ENCODE measurements around the gene ARF6.

ARF6 gene

GRCh38 chr14:49920935-49921334, 28.1 kb downstream of the ARF6 start:
- no peak for TF ChIP-seq CTCF (IDR thresholded peaks at IDR 0.05; ENCODE audit: control insufficient read depth, insufficient read depth, low read depth, low read length, missing control alignments)

GRCh38 chr14:49921401-49921800, 28.5 kb downstream of the ARF6 start:
- DNase-seq (ENCODE audit: low read depth), result no peak
- no peak overlapping the region for H3K4me3 ChIP-seq (ENCODE audit: control insufficient read depth, low read depth, low read length)
- TF ChIP-seq CTCF (IDR thresholded peaks at IDR 0.05; ENCODE audit: control insufficient read depth, insufficient read depth, low read depth, low read length, missing control alignments), result no peak

More at GRCh38 chr14:49920935-49921334, 28.1 kb downstream of the ARF6 start:
- DNase-seq (ENCODE audit: low read depth), result no peak
- no peak overlapping the region for H3K4me3 ChIP-seq (ENCODE audit: control insufficient read depth, low read depth, low read length)

GRCh38 chr14:49923442-49923841, 30.6 kb downstream of the ARF6 start:
- DNase-seq (ENCODE audit: low read depth), result no peak
- TF ChIP-seq CTCF (IDR thresholded peaks at IDR 0.05; ENCODE audit: control insufficient read depth, insufficient read depth, low read depth, low read length, missing control alignments), result no peak

GRCh38 chr14:49923881-49924280, 31.0 kb downstream of the ARF6 start:
- H3K4me3 ChIP-seq (ENCODE audit: control insufficient read depth, low read depth, low read length), result no peak overlapping the region
- TF ChIP-seq CTCF (IDR thresholded peaks at IDR 0.05; ENCODE audit: control insufficient read depth, insufficient read depth, low read depth, low read length, missing control alignments), result no peak
- no peak for DNase-seq (ENCODE audit: low read depth)

More at GRCh38 chr14:49923442-49923841, 30.6 kb downstream of the ARF6 start:
- H3K4me3 ChIP-seq (ENCODE audit: control insufficient read depth, low read depth, low read length), result no peak overlapping the region

- no peak overlapping the region for H3K4me3 ChIP-seq (ENCODE audit: control insufficient read depth, low read depth, low read length)
- no peak for DNase-seq (ENCODE audit: low read depth)
- TF ChIP-seq CTCF (IDR thresholded peaks at IDR 0.05; ENCODE audit: control insufficient read depth, insufficient read depth, low read depth, low read length, missing control alignments), result no peak
These were observed 32.0 kb downstream of the ARF6 start for GRCh38 chr14:49924852-49925251.

- no peak for DNase-seq (ENCODE audit: low read depth)
These were observed 33.9 kb downstream of the ARF6 start for GRCh38 chr14:49926803-49927202.

More at GRCh38 chr14:49926803-49927202, 33.9 kb downstream of the ARF6 start:
- TF ChIP-seq CTCF (IDR thresholded peaks at IDR 0.05; ENCODE audit: control insufficient read depth, insufficient read depth, low read depth, low read length, missing control alignments), result no peak
- H3K4me3 ChIP-seq (ENCODE audit: control insufficient read depth, low read depth, low read length), result no peak overlapping the region
